H9 (cell line): ENCODE measurements around the gene COMMD10. TPM values are rescaled to one million over a fixed set of nuclear protein-coding genes. Genes with fewer than 3 reads are reported as not detected.
A peak's percentile ranks its signal among the peaks of the same experiment; 100 is the strongest.

ENCODE experiments used
- DNase-seq: peaks from one replicate; pipeline ENCODE4 v3.0.0-alpha.2; 2017
- H2AFZ ChIP-seq: one replicate; pipeline ENCODE4 v1.6.1; 2013; ENCODE audit warnings: mild to moderate bottlenecking, low read length, control low read depth, moderate library complexity
- H2AK5ac ChIP-seq: 2 replicates; pipeline ENCODE4 v1.6.1; 2013; ENCODE audit warnings: low read length, control low read depth, mixed read lengths; ENCODE audit not compliant: insufficient read length
- H2BK120ac ChIP-seq: one replicate; pipeline ENCODE4 v1.6.1; 2013; ENCODE audit warnings: low read depth, mild to moderate bottlenecking, low read length, control low read depth, inconsistent platforms; ENCODE audit not compliant: poor library complexity, severe bottlenecking
- H2BK12ac ChIP-seq: 2 replicates; pipeline ENCODE4 v1.6.1; 2013; ENCODE audit warnings: low read length, control low read depth, mixed read lengths, low read depth; ENCODE audit not compliant: insufficient read length
- H2BK15ac ChIP-seq: 2 replicates; pipeline ENCODE4 v1.6.1; 2013; ENCODE audit warnings: low read depth, low read length, control low read depth
- H2BK20ac ChIP-seq: one replicate; pipeline ENCODE4 v1.6.1; 2013; ENCODE audit warnings: low read depth, mild to moderate bottlenecking, low read length, control low read depth, inconsistent platforms; ENCODE audit not compliant: poor library complexity, severe bottlenecking
- H2BK5ac ChIP-seq: 2 replicates; pipeline ENCODE4 v1.6.1; 2013; ENCODE audit warnings: low read length, control low read depth, mixed read lengths; ENCODE audit not compliant: insufficient read length
- H3K14ac ChIP-seq: 2 replicates; pipeline ENCODE4 v1.6.1; 2013; ENCODE audit warnings: low read length, control low read depth; ENCODE audit not compliant: insufficient read depth
- H3K18ac ChIP-seq: 2 replicates; pipeline ENCODE4 v1.6.1; 2013; ENCODE audit warnings: low read depth, mild to moderate bottlenecking, mixed read lengths, low read length, control low read depth; ENCODE audit not compliant: insufficient read length
- H3K23ac ChIP-seq: 2 replicates; pipeline ENCODE4 v1.6.1; 2013; ENCODE audit warnings: low read length, control low read depth, mixed read lengths, low read depth; ENCODE audit not compliant: insufficient read length
- H3K23me2 ChIP-seq: 2 replicates; pipeline ENCODE4 v1.6.1; 2013; ENCODE audit warnings: low read depth, mild to moderate bottlenecking, mixed read lengths, low read length, control low read depth; ENCODE audit not compliant: insufficient read length, poor library complexity, severe bottlenecking
- H3K27ac ChIP-seq: 2 replicates; pipeline ENCODE4 v1.5.1; 2013; ENCODE audit warnings: low read length, control low read depth, mixed read lengths, low read depth; ENCODE audit not compliant: insufficient read length
- H3K27me3 ChIP-seq: 2 replicates; pipeline ENCODE4 v1.6.1; 2013; ENCODE audit warnings: low read length, control low read depth, inconsistent platforms; ENCODE audit not compliant: insufficient read depth
- H3K4ac ChIP-seq: 2 replicates; pipeline ENCODE4 v1.6.1; 2013; ENCODE audit warnings: low read depth, mild to moderate bottlenecking, control low read depth, inconsistent platforms, low read length, moderate library complexity
- H3K4me1 ChIP-seq: 2 replicates; pipeline ENCODE4 v1.6.1; 2013; ENCODE audit warnings: low read length, control low read depth, inconsistent platforms; ENCODE audit not compliant: insufficient read depth
- H3K4me2 ChIP-seq: 2 replicates; pipeline ENCODE4 v1.6.1; 2013; ENCODE audit warnings: low read length, control low read depth, mixed read lengths; ENCODE audit not compliant: insufficient read length, insufficient read depth
- H3K56ac ChIP-seq: 2 replicates; pipeline ENCODE4 v1.6.1; 2013; ENCODE audit warnings: low read depth, mild to moderate bottlenecking, mixed read lengths, low read length, control low read depth; ENCODE audit not compliant: insufficient read length
- H3K79me1 ChIP-seq: 2 replicates; pipeline ENCODE4 v1.6.1; 2013; ENCODE audit warnings: low read depth, mild to moderate bottlenecking, moderate library complexity, low read length, control low read depth, inconsistent platforms; ENCODE audit not compliant: insufficient read depth, poor library complexity, severe bottlenecking
- H3K79me2 ChIP-seq: 2 replicates; pipeline ENCODE4 v1.6.1; 2013; ENCODE audit warnings: low read length, control low read depth, inconsistent platforms; ENCODE audit not compliant: insufficient read depth
- H3K9ac ChIP-seq: 2 replicates; pipeline ENCODE4 v1.6.1; 2013; ENCODE audit warnings: low read length, control low read depth, mixed read lengths; ENCODE audit not compliant: insufficient read length; ENCODE audit errors: extremely low read depth
- H3K9me3 ChIP-seq: one replicate; pipeline ENCODE4 v1.6.1; 2013; ENCODE audit warnings: low read depth, low read length, inconsistent platforms; ENCODE audit not compliant: control insufficient read depth
- H3T11ph ChIP-seq: one replicate; pipeline ENCODE4 v1.6.1; 2013; ENCODE audit warnings: mild to moderate bottlenecking, low read length, control low read depth, inconsistent platforms
- H4K20me1 ChIP-seq: one replicate; pipeline ENCODE4 v1.6.1; 2013; ENCODE audit not compliant: control insufficient read depth, insufficient read length, insufficient read depth
- H4K5ac ChIP-seq: 2 replicates; pipeline ENCODE4 v1.6.1; 2013; ENCODE audit warnings: low read depth, mild to moderate bottlenecking, mixed read lengths, low read length, control low read depth; ENCODE audit not compliant: insufficient read length
- H4K8ac ChIP-seq: replicated peaks from 2 replicates; pipeline ENCODE4 v1.6.1; 2013; ENCODE audit warnings: low read length, control low read depth, mixed read lengths, low read depth; ENCODE audit not compliant: insufficient read length
- H4K91ac ChIP-seq: 2 replicates; pipeline ENCODE4 v1.6.1; 2013; ENCODE audit warnings: low read depth, mild to moderate bottlenecking, moderate library complexity, mixed read lengths, low read length, control low read depth; ENCODE audit not compliant: insufficient read length
- H3K27ac Mint-ChIP-seq, 3 experiments: 2 replicates in 2 of 3; 3 replicates in 1 of 3; pipeline ENCODE4 v1.8.0; 2020 to 2021; ENCODE audit warnings: mixed read lengths in 3 of 3, mild to moderate bottlenecking in 1 of 3, moderate library complexity in 1 of 3
- H3K27me3 Mint-ChIP-seq: 2 replicates; pipeline ENCODE4 v1.8.0; 2021; ENCODE audit warnings: low read depth, mild to moderate bottlenecking, moderate library complexity, mixed read lengths
- H3K36me3 Mint-ChIP-seq, 3 experiments: 2 replicates in 2 of 3; 3 replicates in 1 of 3; pipeline ENCODE4 v1.8.0; 2020 to 2021; ENCODE audit warnings: low read depth in 3 of 3, mixed read lengths in 3 of 3; ENCODE audit not compliant: insufficient read depth in 1 of 3
- H3K4me1 Mint-ChIP-seq, 2 experiments: 2 replicates each; pipeline ENCODE4 v1.8.0; 2020; ENCODE audit warnings: mixed read lengths in 2 of 2
- H3K4me3 Mint-ChIP-seq, 2 experiments: 2 replicates in 1 of 2; 3 replicates in 1 of 2; pipeline ENCODE4 v1.8.0; 2020 to 2021; ENCODE audit warnings: mild to moderate bottlenecking in 2 of 2, mixed read lengths in 2 of 2, moderate library complexity in 1 of 2
- H3K9me3 Mint-ChIP-seq, 2 experiments: 2 replicates in 1 of 2; 3 replicates in 1 of 2; pipeline ENCODE4 v1.8.0; 2020; ENCODE audit warnings: mild to moderate bottlenecking in 2 of 2, mixed read lengths in 2 of 2, moderate library complexity in 1 of 2
- whole genome bisulfite sequencing: extraction: QIAGEN DNeasy Blood & Tissue Kit; methylation state at CpG from one replicate; pipeline ENCODE4 v1.1.7; 2013; ENCODE audit warnings: missing lambda C conversion rate, low lambda C conversion rate, mixed read lengths; ENCODE audit not compliant: insufficient read length; ENCODE audit errors: extremely low coverage; 5-methylcytosine and 5-hydroxymethylcytosine counted together
- total RNA-seq: library from RNA; stranded (reverse); gene quantifications from 2 replicates; pipeline ENCODE4 v1.2.1, GENCODE V29; 2021
- TF ChIP-seq, protein P1 (sequence below): fragments of 200-600 bp; sonication (generic); conservative IDR thresholded peaks from 3 replicates; pipeline ENCODE4 v1.8.0; 2021; ENCODE audit warnings: antibody characterized with exemption, mild to moderate bottlenecking

Gene COMMD10
- total RNA-seq, 1 experiment from 2014 or later: 33.9 TPM

DNA sequence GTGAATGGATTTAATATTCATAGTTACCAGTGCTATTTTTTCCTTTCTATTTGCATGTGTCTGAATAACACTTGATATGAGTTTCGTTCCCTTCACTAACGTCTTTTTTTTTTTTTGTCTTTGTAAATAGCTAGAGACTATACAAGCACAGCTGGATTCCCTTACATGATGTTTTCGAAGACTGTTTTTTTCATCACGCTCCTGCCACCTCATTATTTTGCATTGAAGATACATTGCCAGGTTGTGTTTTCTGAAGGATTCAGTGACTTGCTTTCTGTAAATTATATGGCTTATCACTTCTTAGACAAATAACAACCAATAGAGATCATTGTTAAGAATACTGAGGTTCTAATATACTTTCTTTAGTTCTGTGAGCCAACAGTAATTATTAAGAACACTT, 207.5 kb downstream of the COMMD10 start:
- no peak overlapping the region for H4K91ac ChIP-seq
- no peak overlapping the region for H2BK12ac ChIP-seq
- no peak overlapping the region for H2AK5ac ChIP-seq
- no peak overlapping the region for H3K9ac ChIP-seq
- no peak overlapping the region for H3K56ac ChIP-seq
- Mint-ChIP-seq H3K9me3 (peaks cover 4 to 10% of the 10 kb centered on the region in 2 experiments), H3K27ac (peak overlapping the region in 1 of 3 experiments; percentile 12; a peak in 1 of 7 replicates), H3K27me3 (no peaks in the 10 kb centered on the region), H3K4me1 (peaks cover 7 to 10% of the 10 kb centered on the region in 2 experiments), H3K4me3 (no peak overlapping the region), H3K36me3 (peaks cover 1 to 11% (median 4%) of the 10 kb centered on the region in 3 experiments; a peak in 6 of 7 replicates)
- H3K23me2 ChIP-seq: no peaks in the 10 kb centered on the region
- TF ChIP-seq, protein P1, sequence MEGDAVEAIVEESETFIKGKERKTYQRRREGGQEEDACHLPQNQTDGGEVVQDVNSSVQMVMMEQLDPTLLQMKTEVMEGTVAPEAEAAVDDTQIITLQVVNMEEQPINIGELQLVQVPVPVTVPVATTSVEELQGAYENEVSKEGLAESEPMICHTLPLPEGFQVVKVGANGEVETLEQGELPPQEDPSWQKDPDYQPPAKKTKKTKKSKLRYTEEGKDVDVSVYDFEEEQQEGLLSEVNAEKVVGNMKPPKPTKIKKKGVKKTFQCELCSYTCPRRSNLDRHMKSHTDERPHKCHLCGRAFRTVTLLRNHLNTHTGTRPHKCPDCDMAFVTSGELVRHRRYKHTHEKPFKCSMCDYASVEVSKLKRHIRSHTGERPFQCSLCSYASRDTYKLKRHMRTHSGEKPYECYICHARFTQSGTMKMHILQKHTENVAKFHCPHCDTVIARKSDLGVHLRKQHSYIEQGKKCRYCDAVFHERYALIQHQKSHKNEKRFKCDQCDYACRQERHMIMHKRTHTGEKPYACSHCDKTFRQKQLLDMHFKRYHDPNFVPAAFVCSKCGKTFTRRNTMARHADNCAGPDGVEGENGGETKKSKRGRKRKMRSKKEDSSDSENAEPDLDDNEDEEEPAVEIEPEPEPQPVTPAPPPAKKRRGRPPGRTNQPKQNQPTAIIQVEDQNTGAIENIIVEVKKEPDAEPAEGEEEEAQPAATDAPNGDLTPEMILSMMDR: no peak
- no CpG with 5 or more reads among the region's 4 CpGs for WGBS
- H3K79me1 ChIP-seq: no peaks in the 10 kb centered on the region
- no peak overlapping the region for H3K27ac ChIP-seq
- no peak overlapping the region for H4K5ac ChIP-seq
- no peaks in the 10 kb centered on the region; the same call in 1 of the 2 replicates for H3K79me2 ChIP-seq
- H2BK15ac ChIP-seq: no peak overlapping the region
- no peak overlapping the region for H3K23ac ChIP-seq
- H3T11ph ChIP-seq: no peak overlapping the region
- no peak overlapping the region for H2AFZ ChIP-seq
- no peak overlapping the region for H3K18ac ChIP-seq
- H3K4ac ChIP-seq: no peak overlapping the region
- H4K20me1 ChIP-seq: no peaks in the 10 kb centered on the region
- no peak overlapping the region for H2BK120ac ChIP-seq
- DNase-seq: no peak
- no peaks in the 10 kb centered on the region; the same call in 1 of the 2 replicates for H3K4me1 ChIP-seq
- no peak overlapping the region for H2BK20ac ChIP-seq
- H3K27me3 ChIP-seq: no peaks in the 10 kb centered on the region
- H2BK5ac ChIP-seq: no peak overlapping the region
- no peaks in the 10 kb centered on the region for H3K9me3 ChIP-seq
- H4K8ac ChIP-seq: no peak overlapping the region
- H3K4me2 ChIP-seq: no peak overlapping the region
- H3K14ac ChIP-seq: no peak overlapping the region
